ENCODE data around the gene LBHD2. TPM values are rescaled to one million over a fixed set of nuclear protein-coding genes. Genes with fewer than 3 reads are reported as not detected.

LBHD2 gene
- total RNA-seq, 1 donor from 2014 or later: not detected

GRCh38 chr14:103064436-103064835 lies 19.6 kb upstream of the LBHD2 start:
- DNase-seq (ENCODE audit: extremely low spot score in 2 of 2): no peak
- Histone ChIP-seq H3K27me3 (no peaks in the 10 kb centered on the region), H3K4me3 (no peak overlapping the region), H3K27ac (no peak overlapping the region), H3K9me3 (no peaks in the 10 kb centered on the region), H3K36me3 (no peaks in the 10 kb centered on the region), H3K4me1 (peaks cover 35% of the 10 kb centered on the region)
- intact Hi-C loops (cut with DNase I): no loop called here
- TF ChIP-seq POLR2A (IDR thresholded peaks at IDR 0.05) (no peak), POLR2AphosphoS5 (IDR thresholded peaks at IDR 0.05; ENCODE audit: insufficient read depth in 1 of 2, low read depth in 1 of 2) (no peak), CTCF (IDR thresholded peaks at IDR 0.05) (no peak)

GRCh38 chr14:103064978-103065377 lies 19.0 kb upstream of the LBHD2 start:
- Histone ChIP-seq H3K36me3 (no peaks in the 10 kb centered on the region), H3K27ac (no peak overlapping the region), H3K9me3 (no peaks in the 10 kb centered on the region), H3K4me3 (no peak overlapping the region), H3K27me3 (no peaks in the 10 kb centered on the region), H3K4me1 (peaks cover 30% of the 10 kb centered on the region)
- TF ChIP-seq CTCF (IDR thresholded peaks at IDR 0.05) (no peak), POLR2A (IDR thresholded peaks at IDR 0.05) (no peak), POLR2AphosphoS5 (IDR thresholded peaks at IDR 0.05; ENCODE audit: insufficient read depth in 1 of 2, low read depth in 1 of 2) (no peak)
- no peak for DNase-seq (ENCODE audit: extremely low spot score in 2 of 2)
- intact Hi-C loops (cut with DNase I): no loop called here

GRCh38 chr14:103065861-103066260 lies 18.1 kb upstream of the LBHD2 start:
- H3K27ac ChIP-seq: no peak overlapping the region
- no peaks in the 10 kb centered on the region for H3K36me3 ChIP-seq
- H3K27me3 ChIP-seq: no peaks in the 10 kb centered on the region
- H3K9me3 ChIP-seq: no peaks in the 10 kb centered on the region
- no peak overlapping the region for H3K4me3 ChIP-seq
- TF ChIP-seq POLR2A (IDR thresholded peaks at IDR 0.05) (no peak), POLR2AphosphoS5 (IDR thresholded peaks at IDR 0.05; ENCODE audit: insufficient read depth in 1 of 2, low read depth in 1 of 2) (no peak), CTCF (IDR thresholded peaks at IDR 0.05) (no peak)
- DNase-seq (ENCODE audit: extremely low spot score in 2 of 2): no peak
- intact Hi-C loops (cut with DNase I): no loop called here
- peaks cover 28% of the 10 kb centered on the region for H3K4me1 ChIP-seq

- TF ChIP-seq POLR2AphosphoS5 (IDR thresholded peaks at IDR 0.05; ENCODE audit: insufficient read depth in 1 of 2, low read depth in 1 of 2): peak in 1 of 2 donors; percentile 29
- TF ChIP-seq CTCF (IDR thresholded peaks at IDR 0.05): no peak
- DNase-seq (ENCODE audit: extremely low spot score in 2 of 2): no peak
Measured at GRCh38 chr14:103066399-103066798, 17.6 kb upstream of the LBHD2 start.

GRCh38 chr14:103067231-103067954 lies 16.6 kb upstream of the LBHD2 start:
- Histone ChIP-seq H3K27ac (peak overlapping the region; percentile 74), H3K4me1 (peaks cover 44% of the 10 kb centered on the region), H3K27me3 (no peaks in the 10 kb centered on the region), H3K4me3 (no peak overlapping the region), H3K36me3 (no peaks in the 10 kb centered on the region), H3K9me3 (no peaks in the 10 kb centered on the region)
- DNase-seq (ENCODE audit: extremely low spot score in 2 of 2): peak in 1 of 2 donors; percentile 87
- TF ChIP-seq POLR2A (IDR thresholded peaks at IDR 0.05) (no peak), CTCF (IDR thresholded peaks at IDR 0.05) (no peak), POLR2AphosphoS5 (IDR thresholded peaks at IDR 0.05; ENCODE audit: insufficient read depth in 1 of 2, low read depth in 1 of 2) (peak in 1 of 2 donors; percentile 45)
- intact Hi-C loops (cut with DNase I): no loop called here

More at GRCh38 chr14:103066399-103066798, 17.6 kb upstream of the LBHD2 start:
- H3K27me3 ChIP-seq: no peaks in the 10 kb centered on the region
- no peak overlapping the region for H3K4me3 ChIP-seq
- intact Hi-C loops (cut with DNase I): no loop called here
- H3K27ac ChIP-seq: no peak overlapping the region
- peaks cover 34% of the 10 kb centered on the region for H3K4me1 ChIP-seq
- no peaks in the 10 kb centered on the region for H3K9me3 ChIP-seq
- no peaks in the 10 kb centered on the region for H3K36me3 ChIP-seq

All from vagina (tissue), 2 donors.